GM18499 (cell line): Measurements from ENCODE around the gene SPTBN2.

Experiments used
- ATAC-seq: cut with Tn5 transposase; IDR thresholded peaks from one replicate; pipeline ENCODE4 v1.9.1; 2021; ENCODE audit warnings: moderate number of reproducible peaks; ENCODE audit not compliant: insufficient read depth, unreplicated experiment

Gene SPTBN2

GRCh38 chr11:66705587-66706335, 23.3 kb downstream of the SPTBN2 start:
- no peak for ATAC-seq

- ATAC-seq, result no peak
Observed at GRCh38 chr11:66704659-66705360, 24.2 kb downstream of the SPTBN2 start.

GRCh38 chr11:66701432-66702240, 27.4 kb downstream of the SPTBN2 start:
- ATAC-seq, result no peak

GRCh38 chr11:66700742-66701141, 28.3 kb downstream of the SPTBN2 start:
- no peak for ATAC-seq

GRCh38 chr11:66700337-66700736, 28.7 kb downstream of the SPTBN2 start:
- ATAC-seq, result no peak

- no peak for ATAC-seq
Observed at GRCh38 chr11:66698491-66698890, 30.5 kb downstream of the SPTBN2 start.

- no peak for ATAC-seq
Observed at GRCh38 chr11:66697988-66698387, 31.0 kb downstream of the SPTBN2 start.

GRCh38 chr11:66696146-66696545, 32.9 kb downstream of the SPTBN2 start:
- ATAC-seq, result no peak

- no peak for ATAC-seq
Observed at GRCh38 chr11:66694732-66695207, 34.2 kb downstream of the SPTBN2 start.

GRCh38 chr11:66694056-66694410, 35.0 kb downstream of the SPTBN2 start:
- no peak for ATAC-seq

- no peak for ATAC-seq
Observed at GRCh38 chr11:66693356-66694055, 35.5 kb downstream of the SPTBN2 start.

GRCh38 chr11:66692871-66693331, 36.1 kb downstream of the SPTBN2 start:
- no peak for ATAC-seq

GRCh38 chr11:66692446-66692845, 36.6 kb downstream of the SPTBN2 start:
- ATAC-seq, result no peak

GRCh38 chr11:66691311-66691980, 37.6 kb downstream of the SPTBN2 start:
- no peak for ATAC-seq

GRCh38 chr11:66689661-66690590, 39.1 kb downstream of the SPTBN2 start:
- no peak for ATAC-seq

GRCh38 chr11:66688561-66689534, 40.2 kb downstream of the SPTBN2 start:
- ATAC-seq, result no peak

- ATAC-seq, result no peak
Observed at GRCh38 chr11:66687831-66688281, 41.2 kb downstream of the SPTBN2 start.
